GM23338 (cell line): ENCODE measurements around the gene FBP1.

Source experiments
- CREB1 ChIP-seq: fragments of 250-450 bp; sonication (Bioruptor Pico); IDR thresholded peaks from 2 replicates; pipeline ENCODE4 v1.5.0; 2020; ENCODE audit warnings: low read depth, mild to moderate bottlenecking, moderate library complexity
- CTCF ChIP-seq, 2 experiments: fragments of 200-600 bp in 1 of 2; sonication (generic) in 1 of 2; conservative IDR thresholded peaks; 2 replicates each; pipeline versions ENCODE4 v1.5.1 to v1.6.1; 2016 to 2017; ENCODE audit warnings: antibody characterized with exemption in 2 of 2, low read depth in 2 of 2, mild to moderate bottlenecking in 2 of 2, moderate library complexity in 1 of 2
- ETS1 ChIP-seq: IDR thresholded peaks from 2 replicates; pipeline ENCODE4 v1.6.1; 2016; ENCODE audit warnings: antibody characterized with exemption
- EZH2 ChIP-seq: fragments of 200-600 bp; sonication (generic); IDR thresholded peaks from one replicate; pipeline ENCODE4 v1.8.0; 2017; ENCODE audit warnings: antibody characterized with exemption, mild to moderate bottlenecking, low read depth; ENCODE audit not compliant: unreplicated experiment
- EZH2phosphoT487 ChIP-seq: fragments of 200-600 bp; sonication (generic); IDR thresholded peaks from one replicate; pipeline ENCODE4 v1.8.1; 2018; ENCODE audit warnings: antibody characterized with exemption; ENCODE audit not compliant: unreplicated experiment
- JUNB ChIP-seq: IDR thresholded peaks from one replicate; pipeline ENCODE4 v1.6.1; 2016; ENCODE audit warnings: antibody characterized with exemption; ENCODE audit not compliant: unreplicated experiment
- NANOG ChIP-seq: IDR thresholded peaks from 2 replicates; pipeline ENCODE4 v1.6.1; 2016; ENCODE audit warnings: antibody characterized with exemption, borderline replicate concordance
- POLR2AphosphoS5 ChIP-seq: IDR thresholded peaks from 2 replicates; pipeline ENCODE4 v1.6.1; 2016; ENCODE audit warnings: antibody characterized with exemption, low read depth
- REST ChIP-seq: IDR thresholded peaks from one replicate; pipeline ENCODE4 v1.6.1; 2018; ENCODE audit warnings: antibody characterized with exemption; ENCODE audit not compliant: unreplicated experiment
- STAT1 ChIP-seq: IDR thresholded peaks from one replicate; pipeline ENCODE4 v1.6.1; 2016; ENCODE audit warnings: antibody characterized with exemption; ENCODE audit not compliant: unreplicated experiment
- ZNF114 ChIP-seq: fragments of 250-450 bp; sonication (Bioruptor Pico); IDR thresholded peaks from 2 replicates; pipeline ENCODE4 v1.5.0; 2020; ENCODE audit warnings: mild to moderate bottlenecking, moderate library complexity
- ZNF331 ChIP-seq: fragments of 250-450 bp; sonication (Bioruptor Pico); IDR thresholded peaks from 2 replicates; pipeline ENCODE4 v1.5.0; 2020; ENCODE audit warnings: low read depth, mild to moderate bottlenecking, moderate library complexity

- TF ChIP-seq CTCF (conservative IDR thresholded peaks at IDR 0.05; ENCODE audit: low read depth in 2 of 2): no peak
- no peak for TF ChIP-seq STAT1
- no peak for TF ChIP-seq POLR2AphosphoS5
- no peak for TF ChIP-seq REST
- TF ChIP-seq EZH2phosphoT487: no peak
- TF ChIP-seq EZH2: no peak
- TF ChIP-seq ZNF331 (CRISPR knock-in tag): no peak
- TF ChIP-seq JUNB: no peak
- TF ChIP-seq ZNF114: no peak
- no peak for TF ChIP-seq CREB1
- TF ChIP-seq ETS1: no peak
- TF ChIP-seq NANOG: no peak
These were observed 15.0 kb upstream of the FBP1 start for GRCh38 chr9:94654165-94654894.
